Hypothalamus (tissue), 51 donors: Measurements from ENCODE around the gene TRAPPC6A.

Experiments
- DNase-seq, 51 donors: peaks; one replicate each; lab custom pipeline; 2025; lab: John Stamatoyannopoulos, UW

The TRAPPC6A gene

GRCh38 chr19:45186509-45187334, 8.7 kb upstream of the TRAPPC6A start:
- DNase-seq, result no peak

- no peak for DNase-seq
Measured at GRCh38 chr19:45184115-45184514, 6.1 kb upstream of the TRAPPC6A start.

- DNase-seq, result no peak
Measured at GRCh38 chr19:45182758-45183157, 4.7 kb upstream of the TRAPPC6A start.

GRCh38 chr19:45180936-45181335, 2.9 kb upstream of the TRAPPC6A start:
- DNase-seq, result no peak

- no peak for DNase-seq
Measured at GRCh38 chr19:45179892-45180370, 1.9 kb upstream of the TRAPPC6A start.

- DNase-seq, result peak in 10 of 51 donors; percentile 10 to 44 (median 24)
Measured at GRCh38 chr19:45179072-45179891, 1.2 kb upstream of the TRAPPC6A start.

GRCh38 chr19:45178262-45179071, 430 bp upstream of the TRAPPC6A start, which contains the start of gene BLOC1S3:
Gene BLOC1S3 (plus strand): TSS chr19:45178784. CDS start chr19:45179297, 513 bp downstream.
- DNase-seq, result peak; percentile 87 to 100 (median 100)

GRCh38 chr19:45175515-45176345, 2.3 kb downstream of the TRAPPC6A start:
- DNase-seq, result peak in 1 of 51 donors; percentile 21

- no peak for DNase-seq
Measured at GRCh38 chr19:45173816-45174215, 4.2 kb downstream of the TRAPPC6A start.

GRCh38 chr19:45172611-45173208, 5.3 kb downstream of the TRAPPC6A start:
- DNase-seq, result no peak

- DNase-seq, result no peak
Measured at GRCh38 chr19:45172173-45172572, 5.9 kb downstream of the TRAPPC6A start.

GRCh38 chr19:45171211-45171623, 6.8 kb downstream of the TRAPPC6A start:
- no peak for DNase-seq

- no peak for DNase-seq
Measured at GRCh38 chr19:45170146-45171106, 7.6 kb downstream of the TRAPPC6A start.

GRCh38 chr19:45169602-45170001, 8.4 kb downstream of the TRAPPC6A start:
- no peak for DNase-seq

GRCh38 chr19:45168767-45169351, 9.2 kb downstream of the TRAPPC6A start:
- no peak for DNase-seq

- DNase-seq, result no peak
Measured at GRCh38 chr19:45166723-45167252, 11.2 kb downstream of the TRAPPC6A start.

GRCh38 chr19:45164577-45165335, 13.3 kb downstream of the TRAPPC6A start:
- DNase-seq, result peak in 2 of 51 donors; percentile 9 to 27
